ENCODE results near the gene HES1. TPM values are rescaled to one million over a fixed set of nuclear protein-coding genes. Genes with fewer than 3 reads are reported as not detected.

HES1 gene
- total and polyA plus RNA-seq, 8 donors = 4.7 to 101 (median 42.2) TPM

DNA sequence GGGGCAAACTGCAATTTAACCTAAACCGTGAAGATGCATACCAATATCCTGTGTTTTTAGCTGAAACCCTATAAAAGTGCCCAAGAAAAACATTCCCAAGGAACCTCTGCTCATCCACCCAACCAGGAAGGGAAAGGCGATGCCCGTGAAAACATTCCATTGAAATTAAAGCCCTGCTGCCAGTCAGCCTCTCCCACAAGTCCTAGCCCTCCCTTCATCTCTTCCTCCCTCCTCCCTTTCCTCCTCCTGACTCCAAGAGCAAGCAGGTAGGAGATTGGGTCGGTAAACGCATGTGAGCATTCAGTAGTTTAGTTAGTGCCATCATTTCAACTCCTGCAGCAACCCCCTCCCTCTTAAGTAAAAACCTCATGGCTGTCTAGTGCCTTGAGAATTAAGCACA is 27.7 kb downstream of the HES1 start:
- intact Hi-C loops (cut with DNase I; ENCODE audit: low total_unique reads) = no loop called here
- WGBS, 5 donors = 42 to 68% (median 51%) methylated on average over 5 of the region's 5 CpGs
- no peaks in the 10 kb centered on the region for H3K27me3 ChIP-seq
- no peaks in the 10 kb centered on the region for H3K9me3 ChIP-seq
- no peak overlapping the region for H3K4me3 ChIP-seq
- TF ChIP-seq, protein P1, sequence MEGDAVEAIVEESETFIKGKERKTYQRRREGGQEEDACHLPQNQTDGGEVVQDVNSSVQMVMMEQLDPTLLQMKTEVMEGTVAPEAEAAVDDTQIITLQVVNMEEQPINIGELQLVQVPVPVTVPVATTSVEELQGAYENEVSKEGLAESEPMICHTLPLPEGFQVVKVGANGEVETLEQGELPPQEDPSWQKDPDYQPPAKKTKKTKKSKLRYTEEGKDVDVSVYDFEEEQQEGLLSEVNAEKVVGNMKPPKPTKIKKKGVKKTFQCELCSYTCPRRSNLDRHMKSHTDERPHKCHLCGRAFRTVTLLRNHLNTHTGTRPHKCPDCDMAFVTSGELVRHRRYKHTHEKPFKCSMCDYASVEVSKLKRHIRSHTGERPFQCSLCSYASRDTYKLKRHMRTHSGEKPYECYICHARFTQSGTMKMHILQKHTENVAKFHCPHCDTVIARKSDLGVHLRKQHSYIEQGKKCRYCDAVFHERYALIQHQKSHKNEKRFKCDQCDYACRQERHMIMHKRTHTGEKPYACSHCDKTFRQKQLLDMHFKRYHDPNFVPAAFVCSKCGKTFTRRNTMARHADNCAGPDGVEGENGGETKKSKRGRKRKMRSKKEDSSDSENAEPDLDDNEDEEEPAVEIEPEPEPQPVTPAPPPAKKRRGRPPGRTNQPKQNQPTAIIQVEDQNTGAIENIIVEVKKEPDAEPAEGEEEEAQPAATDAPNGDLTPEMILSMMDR (IDR thresholded peaks at IDR 0.05) = no peak
- no peak for TF ChIP-seq POLR2A (IDR thresholded peaks at IDR 0.05)
- TF ChIP-seq POLR2AphosphoS5 (IDR thresholded peaks at IDR 0.05) = no peak
- no peak for TF ChIP-seq EP300 (IDR thresholded peaks at IDR 0.05)
- no peaks in the 10 kb centered on the region for H3K36me3 ChIP-seq
- no peak for DNase-seq
- H3K4me1 ChIP-seq = peaks cover 25 to 58% (median 41%) of the 10 kb centered on the region in 4 donors
- H3K27ac ChIP-seq = no peak overlapping the region

DNA sequence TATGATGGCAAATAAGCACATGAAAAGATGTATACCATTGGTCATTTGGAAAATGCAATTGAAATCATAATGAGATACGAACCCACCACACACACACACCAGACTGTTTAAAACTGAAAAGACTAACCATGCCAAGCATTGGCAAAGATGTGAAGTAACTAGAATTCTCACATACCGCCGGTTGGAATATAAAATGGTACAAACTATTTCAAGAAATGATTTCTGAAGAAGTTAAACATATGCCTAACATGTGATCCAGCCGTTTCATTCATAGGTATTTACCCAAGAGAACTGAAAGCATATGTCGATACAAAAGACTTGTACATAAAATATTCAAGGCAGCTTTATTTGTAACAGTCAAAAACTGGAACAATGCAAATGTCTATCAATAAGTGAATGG is 28.9 kb downstream of the HES1 start:
- Histone ChIP-seq H3K9me3 (no peaks in the 10 kb centered on the region), H3K27me3 (no peaks in the 10 kb centered on the region), H3K4me1 (peaks cover 25 to 51% (median 36%) of the 10 kb centered on the region in 4 donors), H3K27ac (no peak overlapping the region), H3K4me3 (no peak overlapping the region), H3K36me3 (no peaks in the 10 kb centered on the region)
- TF ChIP-seq, protein P1 (IDR thresholded peaks at IDR 0.05) = no peak
- no peak for DNase-seq
- WGBS, 5 donors = 45 to 65% (median 54%) methylated on average over 5 of the region's 5 CpGs
- intact Hi-C loops (cut with DNase I; ENCODE audit: low total_unique reads) = no loop called here

DNA sequence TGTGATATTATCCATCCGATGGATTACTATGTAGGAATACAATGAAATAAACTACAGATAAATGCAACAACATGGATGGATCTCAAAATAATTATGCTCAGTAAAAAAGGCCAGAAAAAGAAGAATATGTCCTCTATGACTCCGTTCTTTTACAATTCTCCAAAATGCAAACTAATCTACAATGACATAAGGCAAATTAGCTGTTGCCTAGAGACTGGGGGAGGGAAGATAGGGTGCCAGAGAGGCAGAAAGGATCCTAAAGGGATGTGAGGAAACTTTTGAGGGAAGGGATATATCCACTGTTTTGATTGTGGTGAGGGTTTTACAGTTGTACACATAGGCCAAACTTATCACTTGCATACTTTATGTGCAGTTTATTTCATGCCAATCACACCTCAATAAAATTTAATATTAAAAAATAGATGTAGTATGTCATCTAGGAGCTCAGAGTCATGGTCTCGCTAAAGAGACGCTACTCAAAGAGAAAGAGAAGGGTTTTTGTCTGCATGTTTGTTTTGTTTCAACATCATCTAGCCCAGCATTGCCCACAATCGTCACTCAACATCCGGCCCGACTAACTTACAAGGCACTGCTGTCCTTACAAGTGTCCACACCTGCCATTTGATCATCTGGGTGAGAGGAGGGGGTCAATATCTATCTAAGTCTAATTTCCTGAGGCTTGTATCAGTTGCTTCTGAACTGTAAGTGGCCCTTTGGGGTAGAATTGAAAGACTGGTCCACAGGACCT is 29.5 kb downstream of the HES1 start:
- Histone ChIP-seq H3K4me1 (peaks cover 21 to 45% (median 30%) of the 10 kb centered on the region in 4 donors), H3K9me3 (no peaks in the 10 kb centered on the region), H3K27ac (no peak overlapping the region), H3K27me3 (no peaks in the 10 kb centered on the region), H3K36me3 (no peaks in the 10 kb centered on the region), H3K4me3 (no peak overlapping the region)
- DNase-seq = no peak
- intact Hi-C loops (cut with DNase I; ENCODE audit: low total_unique reads) = no loop called here
- 67 to 76% (median 71%) methylated on average over 7 of the region's 7 CpGs for WGBS, 5 donors
- TF ChIP-seq, protein P1 (IDR thresholded peaks at IDR 0.05) = no peak
- TF ChIP-seq EP300 (IDR thresholded peaks at IDR 0.05) (no peak), POLR2AphosphoS5 (IDR thresholded peaks at IDR 0.05) (no peak), POLR2A (IDR thresholded peaks at IDR 0.05) (no peak)

DNA sequence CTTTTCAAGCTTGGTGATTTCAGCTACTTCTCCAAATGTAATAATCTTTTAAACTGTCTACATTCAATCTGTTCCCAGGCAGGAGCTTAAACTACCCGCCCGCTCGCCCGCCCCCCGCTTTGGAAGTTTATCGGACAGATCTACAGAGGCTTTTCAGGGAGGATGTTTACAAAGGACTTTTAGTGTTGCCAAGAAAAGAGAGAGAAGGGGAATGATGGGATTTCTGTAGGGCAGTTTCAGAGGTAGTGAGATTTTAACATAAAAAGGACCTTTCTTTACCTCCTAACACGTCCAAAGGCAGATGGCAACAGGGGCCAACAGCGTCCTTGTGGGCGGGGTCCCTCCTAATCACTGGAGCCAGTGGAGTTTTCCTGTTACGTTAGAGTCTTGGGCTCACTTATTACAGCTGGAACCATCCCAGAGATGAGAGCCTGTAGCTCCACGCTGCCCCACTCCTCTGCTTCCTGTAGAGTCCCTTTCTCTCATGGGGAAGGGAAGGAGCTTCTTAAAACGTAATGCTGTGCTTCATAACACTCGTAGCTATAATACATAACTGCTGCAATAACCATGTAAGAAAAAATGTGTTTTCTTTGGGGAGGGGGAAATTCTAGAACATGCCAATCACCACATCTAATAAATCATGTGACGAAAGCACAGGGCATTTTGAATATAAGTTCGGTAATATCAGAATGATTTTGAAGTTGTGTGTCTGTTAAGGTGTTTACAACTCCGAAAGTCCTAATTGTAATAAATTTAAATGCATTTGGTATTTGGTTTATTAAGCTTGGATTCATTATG is 30.9 kb downstream of the HES1 start:
- 20 to 32% (median 24%) methylated on average over 16 of the region's 16 CpGs for WGBS, 5 donors
- Histone ChIP-seq H3K9me3 (no peaks in the 10 kb centered on the region), H3K27ac (peak overlapping the region in 3 of 5 donors; percentile 1 to 28 (median 19)), H3K27me3 (no peaks in the 10 kb centered on the region), H3K4me3 (peak overlapping the region in 1 of 4 donors; percentile 14), H3K36me3 (no peaks in the 10 kb centered on the region), H3K4me1 (peaks cover 11 to 34% (median 20%) of the 10 kb centered on the region in 4 donors)
- TF ChIP-seq POLR2A (IDR thresholded peaks at IDR 0.05) (no peak), POLR2AphosphoS5 (IDR thresholded peaks at IDR 0.05) (no peak), EP300 (IDR thresholded peaks at IDR 0.05) (no peak)
- TF ChIP-seq, protein P1 (IDR thresholded peaks at IDR 0.05) = no peak
- intact Hi-C loops (cut with DNase I; ENCODE audit: low total_unique reads) = no loop called here
- DNase-seq = peak in 1 of 2 donors; percentile 78
